Spleen (tissue), 11 donors: ENCODE data around the gene AKAP3. TPM values are rescaled to one million over a fixed set of nuclear protein-coding genes. Genes with fewer than 3 reads are reported as not detected.

Experiments
- DNase-seq: peaks from one replicate; pipeline ENCODE4 v3.0.0-alpha.2; 2020
- H3K27ac ChIP-seq, 8 donors: fragments of 200-600 bp; sonication (generic) in 7 of 8; 1 replicate in 4 of 8; 2 replicates in 4 of 8; pipeline versions ENCODE4 v1.5.0 to v1.8.0; 2016 to 2021; ENCODE audit warnings: inconsistent platforms in 4 of 8, mild to moderate bottlenecking in 4 of 8, moderate library complexity in 1 of 8
- H3K27me3 ChIP-seq, 7 donors: fragments of 200-600 bp; sonication (generic) in 6 of 7; replicated peaks in 1 of 7; 1 replicate in 4 of 7; 2 replicates in 3 of 7; pipeline versions ENCODE4 v1.5.0 to v1.8.0; 2016 to 2021; ENCODE audit warnings: inconsistent platforms in 3 of 7, mild to moderate bottlenecking in 1 of 7
- H3K36me3 ChIP-seq, 6 donors: fragments of 200-600 bp; sonication (generic) in 5 of 6; 1 replicate in 4 of 6; 2 replicates in 2 of 6; pipeline versions ENCODE4 v1.5.0 to v1.8.0; 2016 to 2021; ENCODE audit warnings: inconsistent platforms in 2 of 6
- H3K4me1 ChIP-seq, 6 donors: fragments of 200-600 bp; sonication (generic) in 5 of 6; 1 replicate in 3 of 6; 2 replicates in 3 of 6; pipeline versions ENCODE4 v1.5.0 to v1.8.0; 2016 to 2021; ENCODE audit warnings: inconsistent platforms in 3 of 6
- H3K4me3 ChIP-seq, 8 donors: fragments of 200-600 bp; sonication (generic) in 7 of 8; 1 replicate in 4 of 8; 2 replicates in 4 of 8; pipeline versions ENCODE4 v1.5.0 to v1.8.0; 2016 to 2021; ENCODE audit warnings: inconsistent platforms in 4 of 8, mild to moderate bottlenecking in 4 of 8, moderate library complexity in 2 of 8
- H3K9me3 ChIP-seq, 8 donors: fragments of 200-600 bp; sonication (generic) in 7 of 8; 1 replicate in 4 of 8; 2 replicates in 4 of 8; pipeline versions ENCODE4 v1.5.0 to v1.8.0; 2016 to 2021; ENCODE audit warnings: inconsistent platforms in 4 of 8
- POLR2A ChIP-seq, 3 donors: fragments of 450-650 bp; IDR thresholded peaks; one replicate each; pipeline ENCODE4 v1.5.1; 2017; ENCODE audit warnings: antibody characterized with exemption in 3 of 3, mild to moderate bottlenecking in 1 of 3
- POLR2AphosphoS5 ChIP-seq, 3 donors: sonication (generic); formaldehyde crosslinking; IDR thresholded peaks; one replicate each; pipeline ENCODE4 v1.5.1; 2017; ENCODE audit warnings: antibody characterized with exemption in 3 of 3
- WGBS, 5 donors: extraction: QIAGEN DNeasy Blood & Tissue Kit in 3 of 5; methylation state at CpG; one replicate each; pipeline versions ENCODE4 v1.1.5 to v1.1.7; 2013 to 2018; 5-methylcytosine and 5-hydroxymethylcytosine counted together
- intact Hi-C: fragments of 100-400 bp; cut with DNase I; formaldehyde crosslinking; loops from one replicate; pipeline ENCODE4 v1.15.0; 2023; ENCODE audit warnings: low total_unique reads
- polyA plus RNA-seq, 3 donors: library from polyadenylated mRNA; stranded (reverse); fragments of 200-250 nt; gene quantifications; one replicate each; pipeline ENCODE4 v1.2.1, GENCODE V29; 2013
- total RNA-seq, 7 donors: library from RNA; depleted of rRNA in 3 of 7; stranded (reverse); fragments of >200 nt in 3 of 7; fragmentation: NEBNext Ultra II Directional in 4 of 7; extraction: Animal tissue kit (Norgen Biotek cat#: 25700) in 4 of 7; gene quantifications; one replicate each; pipeline versions ENCODE4 v1.1.0 to v1.2.1, GENCODE V29; 2016 to 2021
- TF ChIP-seq, protein P1 (sequence below), 11 experiments: fragments of 200-600 bp in 7 of 11; fragments of 450-650 bp in 4 of 11; sonication (generic) in 4 of 11; IDR thresholded peaks in 8 of 11; conservative IDR thresholded peaks in 3 of 11; 1 replicate in 7 of 11; 2 replicates in 4 of 11; pipeline versions ENCODE4 v1.4.0 to v1.8.0; 2016 to 2021; ENCODE audit warnings: antibody characterized with exemption in 11 of 11, inconsistent platforms in 4 of 11, mild to moderate bottlenecking in 1 of 11
- donor health status: healthy with polysubstance abuse.
- donor health status: DM: no; HTN: no; CAD: no; lungs with moderate emphysema.
- donor health status: DM: no; HTN: no; CAD: no.
- donor health status: Bipolar disorder and iron deficiency.
- donor health status: healthy.
- donor health status: DM: no; HTN: no; CAD: no.
- donor health status: DM: yes; HTN: yes; CAD: no.

AKAP3 gene
- total and polyA plus RNA-seq, 10 donors, result 0.39 to 2.4 (median 1.5) TPM

DNA sequence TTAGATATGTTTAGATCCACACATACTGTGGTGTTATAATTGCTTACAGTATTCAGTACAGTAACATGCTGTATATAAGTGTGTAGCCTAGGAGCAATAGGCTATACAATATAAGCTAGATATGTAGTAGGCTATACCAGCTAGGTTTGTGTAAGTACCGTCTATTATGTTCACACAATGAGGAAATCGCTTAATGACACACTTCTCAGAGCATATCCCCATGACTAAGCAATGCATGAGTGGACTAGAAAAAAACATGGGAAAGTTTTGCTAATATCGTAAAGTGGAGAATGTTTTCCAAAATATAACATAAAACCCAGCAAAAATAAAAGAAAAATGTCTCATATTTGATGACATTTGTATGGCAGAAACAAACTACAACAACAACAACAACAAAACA is 27.3 kb downstream of the AKAP3 start:
- Histone ChIP-seq H3K36me3 (no peaks in the 10 kb centered on the region), H3K4me1 (no peaks in the 10 kb centered on the region), H3K4me3 (no peak overlapping the region), H3K9me3 (no peaks in the 10 kb centered on the region), H3K27me3 (no peaks in the 10 kb centered on the region), H3K27ac (no peak overlapping the region)
- DNase-seq, result no peak
- TF ChIP-seq, protein P1, sequence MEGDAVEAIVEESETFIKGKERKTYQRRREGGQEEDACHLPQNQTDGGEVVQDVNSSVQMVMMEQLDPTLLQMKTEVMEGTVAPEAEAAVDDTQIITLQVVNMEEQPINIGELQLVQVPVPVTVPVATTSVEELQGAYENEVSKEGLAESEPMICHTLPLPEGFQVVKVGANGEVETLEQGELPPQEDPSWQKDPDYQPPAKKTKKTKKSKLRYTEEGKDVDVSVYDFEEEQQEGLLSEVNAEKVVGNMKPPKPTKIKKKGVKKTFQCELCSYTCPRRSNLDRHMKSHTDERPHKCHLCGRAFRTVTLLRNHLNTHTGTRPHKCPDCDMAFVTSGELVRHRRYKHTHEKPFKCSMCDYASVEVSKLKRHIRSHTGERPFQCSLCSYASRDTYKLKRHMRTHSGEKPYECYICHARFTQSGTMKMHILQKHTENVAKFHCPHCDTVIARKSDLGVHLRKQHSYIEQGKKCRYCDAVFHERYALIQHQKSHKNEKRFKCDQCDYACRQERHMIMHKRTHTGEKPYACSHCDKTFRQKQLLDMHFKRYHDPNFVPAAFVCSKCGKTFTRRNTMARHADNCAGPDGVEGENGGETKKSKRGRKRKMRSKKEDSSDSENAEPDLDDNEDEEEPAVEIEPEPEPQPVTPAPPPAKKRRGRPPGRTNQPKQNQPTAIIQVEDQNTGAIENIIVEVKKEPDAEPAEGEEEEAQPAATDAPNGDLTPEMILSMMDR (IDR thresholded peaks at IDR 0.05 in 8 of 11, conservative IDR thresholded peaks at IDR 0.05 in 3 of 11), result no peak
- TF ChIP-seq POLR2AphosphoS5 (IDR thresholded peaks at IDR 0.05) (no peak), POLR2A (IDR thresholded peaks at IDR 0.05) (no peak)
- WGBS, 5 donors, result 84 to 95% (median 91%) methylated on average over 3 of the region's 3 CpGs
- intact Hi-C loops, result no loop called here

GRCh38 chr12:4615667-4616066 is 33.2 kb downstream of the AKAP3 start:
- Histone ChIP-seq H3K4me1 (no peaks in the 10 kb centered on the region), H3K27me3 (no peaks in the 10 kb centered on the region), H3K27ac (no peak overlapping the region), H3K4me3 (no peak overlapping the region), H3K9me3 (no peaks in the 10 kb centered on the region), H3K36me3 (peaks cover 0 to 58% (median 48%) of the 10 kb centered on the region in 6 donors)
- TF ChIP-seq POLR2AphosphoS5 (IDR thresholded peaks at IDR 0.05), result peak in 1 of 3 donors; percentile 21
- TF ChIP-seq POLR2A (IDR thresholded peaks at IDR 0.05), result no peak
- DNase-seq, result no peak
- intact Hi-C loops, result no loop called here
- WGBS, 5 donors, result 90 to 98% (median 94%) methylated on average over 9 of the region's 9 CpGs

DNA sequence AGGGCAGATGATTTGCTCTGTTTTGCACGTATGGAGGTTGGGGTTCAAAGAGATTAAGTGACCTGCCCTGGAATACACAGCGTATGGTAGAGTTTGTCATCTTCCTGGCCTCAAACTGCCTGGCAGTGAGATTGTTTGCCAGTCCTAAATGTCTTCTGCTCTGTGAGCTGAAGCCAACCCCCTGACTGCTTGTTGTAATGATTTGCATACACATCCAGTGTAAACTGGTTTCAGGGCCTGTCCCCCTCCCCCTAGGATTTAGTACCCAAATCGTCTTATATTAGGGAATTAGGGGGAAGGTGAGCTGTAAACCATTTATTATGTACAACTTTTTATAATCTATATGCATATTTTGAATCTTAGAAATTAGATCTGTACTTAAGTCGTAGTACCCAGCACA is 38.4 kb downstream of the AKAP3 start:
- Histone ChIP-seq H3K4me3 (no peak overlapping the region), H3K27ac (no peak overlapping the region), H3K9me3 (no peaks in the 10 kb centered on the region), H3K36me3 (peaks cover 0 to 86% (median 55%) of the 10 kb centered on the region in 6 donors), H3K27me3 (no peaks in the 10 kb centered on the region), H3K4me1 (peaks cover 6 to 22% (median 15%) of the 10 kb centered on the region in 6 donors)
- DNase-seq, result no peak
- intact Hi-C loops, result no loop called here
- 57 to 86% (median 72%) methylated on average over 4 of the region's 4 CpGs for WGBS, 5 donors
- TF ChIP-seq POLR2A (IDR thresholded peaks at IDR 0.05) (no peak), POLR2AphosphoS5 (IDR thresholded peaks at IDR 0.05) (no peak)
- TF ChIP-seq, protein P1 (IDR thresholded peaks at IDR 0.05 in 8 of 11, conservative IDR thresholded peaks at IDR 0.05 in 3 of 11), result no peak

DNA sequence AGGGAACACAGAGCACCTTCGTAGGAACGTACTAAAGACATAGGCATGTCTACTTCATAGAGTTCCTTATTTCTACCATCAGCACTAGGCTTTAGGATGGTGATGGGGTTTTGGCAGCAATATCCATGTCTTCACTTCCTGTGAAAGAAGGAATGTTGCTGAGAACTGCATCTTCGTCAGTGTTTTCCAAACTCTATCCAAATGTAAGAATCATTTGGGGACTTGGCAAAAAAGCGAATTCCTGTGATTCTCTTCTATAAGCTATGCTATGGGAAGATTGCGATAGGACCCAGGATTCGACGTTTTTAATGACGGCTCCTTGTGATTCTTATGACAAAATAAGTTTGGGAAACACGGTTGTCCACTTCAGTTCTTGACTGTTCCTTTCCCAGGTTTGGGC is 39.8 kb downstream of the AKAP3 start:
- intact Hi-C loops, result loop anchor here (10.0 kb wide), 1 partner anchor 146 kb away; no protein-coding TSS in a partner anchor

More for the DNA sequence above, 39.8 kb downstream of the AKAP3 start:
- WGBS, 5 donors, result 91 to 98% (median 93%) methylated on average over 9 of the region's 9 CpGs
- peaks cover 10 to 30% (median 19%) of the 10 kb centered on the region in 6 donors for H3K4me1 ChIP-seq
- H3K4me3 ChIP-seq, result no peak overlapping the region
- TF ChIP-seq POLR2A (IDR thresholded peaks at IDR 0.05) (no peak), POLR2AphosphoS5 (IDR thresholded peaks at IDR 0.05) (no peak)
- TF ChIP-seq, protein P1 (IDR thresholded peaks at IDR 0.05 in 8 of 11, conservative IDR thresholded peaks at IDR 0.05 in 3 of 11), result no peak
- peaks cover 0 to 71% (median 45%) of the 10 kb centered on the region in 6 donors for H3K36me3 ChIP-seq
- DNase-seq, result no peak
- no peak overlapping the region for H3K27ac ChIP-seq
- H3K9me3 ChIP-seq, result no peaks in the 10 kb centered on the region
- H3K27me3 ChIP-seq, result no peaks in the 10 kb centered on the region
